IPS-20b (cell line): ENCODE measurements around the gene LDB1.

Source experiments
- H3K27ac ChIP-seq: one replicate; pipeline ENCODE4 v1.5.1; 2013; ENCODE audit warnings: low read length
- H3K27me3 ChIP-seq: 2 replicates; pipeline ENCODE4 v1.6.1; 2013; ENCODE audit warnings: mild to moderate bottlenecking, low read length, inconsistent platforms; ENCODE audit not compliant: insufficient read depth
- H3K36me3 ChIP-seq: 2 replicates; pipeline ENCODE4 v1.6.1; 2013; ENCODE audit warnings: low read depth, mild to moderate bottlenecking, inconsistent platforms, low read length, moderate library complexity; ENCODE audit not compliant: insufficient read depth
- H3K4me1 ChIP-seq: 2 replicates; pipeline ENCODE4 v1.6.1; 2013; ENCODE audit warnings: mild to moderate bottlenecking, control low read depth, inconsistent platforms, low read length, moderate library complexity; ENCODE audit not compliant: insufficient read depth
- H3K4me3 ChIP-seq: 2 replicates; pipeline ENCODE4 v1.5.1; 2013; ENCODE audit warnings: mild to moderate bottlenecking, low read length, inconsistent platforms
- H3K9ac ChIP-seq: 2 replicates; pipeline ENCODE4 v1.6.1; 2013; ENCODE audit warnings: low read depth, mild to moderate bottlenecking, inconsistent platforms, low read length, moderate library complexity
- H3K9me3 ChIP-seq: 2 replicates; pipeline ENCODE4 v1.6.1; 2013; ENCODE audit warnings: mild to moderate bottlenecking, low read depth, low read length, inconsistent platforms; ENCODE audit not compliant: insufficient read depth

The LDB1 gene

DNA sequence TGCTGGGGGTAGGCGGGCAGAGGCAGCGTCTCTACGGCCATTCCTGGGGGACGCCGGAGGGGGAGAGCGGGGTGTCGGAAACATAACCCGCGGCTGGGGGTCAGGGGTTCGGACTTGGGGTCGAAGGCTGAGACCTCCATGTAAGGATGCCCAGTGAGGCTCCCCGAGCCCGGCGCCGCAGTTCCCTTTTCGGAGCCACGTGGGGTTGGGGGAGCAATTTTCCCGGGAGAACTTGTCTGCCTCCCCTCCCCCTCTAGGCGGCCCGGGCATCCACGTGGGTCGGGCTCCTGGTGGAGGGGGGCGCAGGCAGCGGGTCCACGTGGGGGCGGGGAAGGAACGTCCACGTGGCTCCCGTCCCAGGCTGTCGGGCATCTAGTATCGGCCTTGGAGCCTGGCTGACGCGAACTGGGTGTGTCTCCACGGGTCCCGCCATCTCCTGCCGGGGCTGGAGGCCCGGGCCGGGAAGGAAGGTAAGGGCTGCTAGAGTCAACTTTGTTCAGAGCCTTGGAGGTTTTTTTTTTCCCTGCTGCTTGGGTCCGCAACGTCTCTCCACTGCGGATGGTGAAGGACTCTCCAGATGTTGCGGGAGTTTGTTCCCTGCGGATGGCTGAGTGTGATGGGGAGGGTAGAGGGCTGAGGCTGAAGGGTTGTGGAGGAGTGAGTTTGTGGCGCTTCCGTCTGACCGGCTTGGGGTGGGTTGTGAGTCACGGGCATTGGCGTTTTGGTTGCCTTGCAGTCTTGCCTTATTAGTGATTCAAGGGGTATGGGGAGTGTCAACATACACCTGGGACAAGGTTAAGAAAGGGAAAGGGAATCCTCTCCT lies 13.4 kb upstream of the LDB1 start:
- H3K4me3 ChIP-seq, result peak overlapping the region; percentile 98
- peaks cover 4% of the 10 kb centered on the region for H3K4me1 ChIP-seq
- no peaks in the 10 kb centered on the region for H3K27me3 ChIP-seq
- H3K36me3 ChIP-seq, result peaks cover 22% of the 10 kb centered on the region
- H3K9me3 ChIP-seq, result no peaks in the 10 kb centered on the region
- peak overlapping the region; percentile 85 for H3K27ac ChIP-seq
- peak overlapping the region; percentile 95 for H3K9ac ChIP-seq

DNA sequence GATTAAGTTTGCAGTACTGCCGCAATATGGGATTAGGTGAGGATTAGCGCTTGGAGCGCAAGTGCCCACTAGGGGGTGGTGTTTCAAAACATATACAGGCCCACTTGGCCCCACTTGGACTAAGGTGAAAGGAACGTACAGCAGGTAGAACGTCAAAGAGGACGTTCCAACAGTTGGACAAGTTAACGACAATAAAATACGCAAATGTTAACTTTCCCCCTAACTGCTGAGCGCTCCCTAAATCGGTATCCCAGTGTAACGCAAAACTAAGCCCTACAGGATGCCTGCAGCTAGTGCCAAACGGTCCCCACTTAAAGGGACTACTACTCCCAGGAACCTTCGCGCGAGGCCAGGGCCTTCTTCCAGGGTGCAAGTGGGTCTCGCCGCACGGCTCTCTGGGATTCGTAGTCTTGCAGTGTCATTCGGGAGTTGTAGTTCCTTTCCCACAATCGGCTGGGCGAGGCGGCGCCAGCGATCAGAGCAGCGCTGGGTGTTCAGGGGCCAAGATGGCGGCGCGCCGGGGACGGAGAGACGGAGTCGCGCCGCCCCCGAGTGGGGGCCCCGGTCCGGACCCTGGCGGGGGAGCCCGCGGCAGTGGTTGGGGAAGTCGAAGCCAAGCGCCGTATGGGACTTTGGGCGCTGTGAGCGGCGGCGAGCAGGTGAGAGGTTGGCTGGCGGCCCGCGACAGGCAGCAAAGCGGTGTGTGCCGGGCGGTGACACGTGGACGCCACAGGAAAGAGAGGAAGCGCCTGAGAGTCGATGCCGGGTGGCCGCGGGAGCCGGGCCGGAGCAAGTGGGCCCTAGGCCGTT lies 12.6 kb upstream of the LDB1 start, which contains the start of gene PPRC1:
Gene PPRC1, plus strand, starts transcription at position 478 of the 810 bp plus-strand sequence. Its CDS starts 29 bp downstream, at position 507.
- Histone ChIP-seq H3K4me3 (peak within 1 kb of the TSS; percentile 98), H3K9ac (peak within 1 kb of the TSS; percentile 95), H3K36me3 (peaks cover 14% of the 10 kb centered on the region), H3K4me1 (peaks cover 4% of the 10 kb centered on the region), H3K9me3 (no peaks in the 10 kb centered on the region), H3K27me3 (no peaks in the 10 kb centered on the region), H3K27ac (peak within 1 kb of the TSS; percentile 85)

DNA sequence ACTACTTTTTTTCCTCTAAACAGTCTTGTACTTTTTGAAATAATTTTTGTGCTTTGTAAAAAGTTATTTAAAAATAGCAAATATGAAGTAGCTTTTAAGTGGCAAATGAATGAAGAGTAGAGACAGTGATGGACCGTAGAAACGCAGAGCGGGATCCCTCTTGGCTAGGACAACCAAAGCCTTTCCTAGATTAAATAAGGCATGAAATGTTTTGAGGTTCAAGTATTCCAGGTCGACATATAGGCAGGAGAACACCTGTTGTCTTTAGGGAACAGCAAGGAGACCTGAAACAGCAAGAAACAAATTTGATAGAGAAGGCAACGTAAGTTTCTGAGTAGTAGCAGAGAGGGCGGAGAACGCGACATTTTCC lies 12.0 kb upstream of the LDB1 start:
- Histone ChIP-seq H3K4me3 (peak overlapping the region; percentile 98; the same call in 1 of the 2 replicates), H3K9me3 (no peaks in the 10 kb centered on the region), H3K27me3 (no peaks in the 10 kb centered on the region), H3K36me3 (peaks cover 9% of the 10 kb centered on the region; the same call in 1 of the 2 replicates), H3K9ac (no peak overlapping the region), H3K4me1 (peaks cover 4% of the 10 kb centered on the region), H3K27ac (no peak overlapping the region)

DNA sequence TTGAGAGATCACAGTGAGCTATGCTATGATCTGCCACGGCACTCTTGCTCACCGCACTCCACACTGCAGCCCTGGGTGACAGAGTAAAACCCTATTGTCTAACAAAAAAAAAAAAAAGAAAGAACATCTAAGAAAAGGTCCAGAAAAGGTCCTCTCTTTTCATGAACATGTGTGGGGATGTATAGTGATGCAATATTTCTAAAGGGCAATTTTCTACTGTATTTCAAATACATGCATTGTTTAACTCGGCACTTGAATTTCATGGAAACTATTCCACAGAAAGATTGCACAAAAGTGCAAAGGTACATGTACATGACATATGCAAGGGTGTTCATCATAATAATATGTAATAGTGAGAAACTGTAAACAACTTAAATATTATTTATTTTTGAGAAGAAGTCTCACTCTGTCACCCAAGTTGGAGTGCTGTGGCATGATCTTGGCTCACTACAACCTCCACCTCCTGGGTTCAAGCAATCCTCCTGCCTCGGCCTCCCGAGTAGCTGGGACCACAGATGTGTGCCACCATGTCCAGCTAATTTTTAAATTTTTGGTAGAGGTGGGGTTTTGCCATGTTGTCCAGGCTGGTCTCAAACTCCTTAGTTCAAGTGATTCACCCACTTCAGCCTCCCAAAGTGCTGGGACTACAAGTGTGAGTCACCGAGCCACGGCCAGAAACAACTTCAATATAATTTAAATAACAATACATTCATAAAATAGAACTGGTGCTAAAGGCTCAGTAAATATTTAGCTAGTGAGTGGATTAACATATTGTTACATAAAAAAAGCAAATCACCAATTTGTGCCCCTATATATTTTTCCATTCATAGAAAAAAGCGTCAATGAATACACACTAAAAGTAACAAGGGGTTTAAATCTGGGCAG lies 11.4 kb upstream of the LDB1 start:
- Histone ChIP-seq H3K9me3 (no peaks in the 10 kb centered on the region), H3K4me1 (peaks cover 4% of the 10 kb centered on the region), H3K36me3 (peaks cover 9% of the 10 kb centered on the region; the same call in 1 of the 2 replicates), H3K27ac (no peak overlapping the region), H3K27me3 (no peaks in the 10 kb centered on the region), H3K9ac (no peak overlapping the region), H3K4me3 (no peak overlapping the region)

DNA sequence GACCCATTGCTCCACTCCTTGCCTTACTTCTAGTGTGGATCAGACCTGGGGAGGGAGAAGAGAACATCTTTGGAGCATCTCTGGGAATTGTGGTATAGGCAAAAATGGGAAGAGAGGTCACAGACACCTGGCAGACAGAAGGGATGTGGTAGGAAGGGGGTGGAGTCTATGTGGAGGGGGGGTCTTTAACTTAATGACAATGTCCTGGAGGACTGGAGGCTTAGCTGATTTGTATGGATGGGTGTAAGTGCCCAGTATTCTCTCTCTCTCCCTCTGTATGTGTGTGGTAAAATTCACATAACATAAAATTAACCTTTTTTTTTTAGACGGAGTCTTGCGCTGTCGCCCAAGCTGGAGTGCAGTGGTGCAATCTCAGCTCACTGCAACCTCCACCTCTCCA lies 3.1 kb upstream of the LDB1 start:
- no peaks in the 10 kb centered on the region for H3K36me3 ChIP-seq
- no peaks in the 10 kb centered on the region for H3K9me3 ChIP-seq
- no peak overlapping the region for H3K27ac ChIP-seq
- H3K9ac ChIP-seq, result peak overlapping the region; percentile 85; the same call in 1 of the 2 replicates
- H3K4me3 ChIP-seq, result no peak overlapping the region
- peaks cover 22% of the 10 kb centered on the region for H3K4me1 ChIP-seq
- no peaks in the 10 kb centered on the region for H3K27me3 ChIP-seq

DNA sequence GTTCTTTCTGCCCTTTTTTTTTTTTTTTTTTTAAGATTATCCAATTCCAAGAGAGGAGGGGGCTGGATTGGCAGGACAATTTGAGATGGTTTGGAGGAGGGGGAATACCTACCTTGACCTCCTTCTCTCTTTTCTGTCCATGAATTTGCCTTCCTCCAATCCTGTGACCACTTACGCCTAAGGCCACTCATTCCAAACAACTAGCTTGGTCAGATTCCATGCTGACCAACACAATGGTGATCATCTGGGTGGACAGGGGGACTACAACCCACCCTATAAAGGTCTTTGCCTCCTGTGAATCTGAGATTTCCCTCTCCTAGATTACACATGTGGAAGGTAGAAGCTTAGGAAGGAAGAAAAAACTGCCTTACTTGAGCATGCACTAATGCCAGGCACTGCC lies 2.3 kb upstream of the LDB1 start:
- no peaks in the 10 kb centered on the region for H3K27me3 ChIP-seq
- H3K9me3 ChIP-seq, result no peaks in the 10 kb centered on the region
- H3K9ac ChIP-seq, result peak overlapping the region; percentile 85; the same call in 1 of the 2 replicates
- H3K27ac ChIP-seq, result peak overlapping the region; percentile 93
- H3K4me3 ChIP-seq, result peak overlapping the region; percentile 82
- no peaks in the 10 kb centered on the region for H3K36me3 ChIP-seq
- H3K4me1 ChIP-seq, result peaks cover 30% of the 10 kb centered on the region

- H3K4me1 ChIP-seq, result peaks cover 36% of the 10 kb centered on the region
- no peaks in the 10 kb centered on the region for H3K36me3 ChIP-seq
- peak overlapping the region; percentile 82 for H3K4me3 ChIP-seq
- peak overlapping the region; percentile 85; the same call in 1 of the 2 replicates for H3K9ac ChIP-seq
- H3K27me3 ChIP-seq, result no peaks in the 10 kb centered on the region
- peak overlapping the region; percentile 93 for H3K27ac ChIP-seq
- H3K9me3 ChIP-seq, result no peaks in the 10 kb centered on the region
Measured at GRCh38 chr10:102121739-102122372, 1.7 kb upstream of the LDB1 start.

DNA sequence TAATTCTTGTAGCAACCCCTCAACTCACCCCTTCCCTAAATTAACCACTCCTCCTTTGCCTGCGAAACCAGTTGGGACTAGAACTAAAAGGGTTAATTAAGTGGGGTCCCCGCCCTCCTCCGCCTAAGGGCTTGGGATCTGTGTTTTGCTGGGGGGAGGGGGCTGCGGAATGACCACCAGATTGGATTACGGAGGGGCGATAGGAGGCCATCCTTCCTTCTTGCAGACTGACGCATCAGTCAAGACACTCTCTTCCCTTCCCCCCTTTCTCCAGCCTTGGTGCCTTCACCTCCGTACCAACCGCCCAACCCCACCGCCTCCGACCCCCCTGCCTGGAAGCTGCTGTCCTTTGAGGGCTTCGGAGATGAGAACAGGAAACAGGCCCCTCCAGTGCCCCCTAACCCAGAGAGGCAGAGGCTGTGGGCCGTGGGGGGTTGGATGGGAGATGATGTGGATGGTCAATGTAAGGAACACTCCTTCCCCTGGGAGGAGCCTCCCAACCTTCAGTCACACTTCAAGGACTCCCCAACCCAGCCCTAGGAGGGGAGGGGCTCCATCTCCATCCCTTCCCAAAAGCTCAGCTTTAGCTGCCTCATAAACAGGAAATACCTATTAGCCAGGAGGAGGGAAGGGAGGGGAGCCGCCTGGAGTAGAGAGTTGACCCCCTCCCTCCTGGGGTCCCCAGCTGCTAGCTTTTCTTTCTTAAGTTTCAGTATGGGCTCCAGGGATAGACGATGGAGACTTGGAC lies 997 bp upstream of the LDB1 start:
- H3K27ac ChIP-seq, result peak overlapping the region; percentile 93

GRCh38 chr10:102119417-102120141 lies 589 bp downstream of the LDB1 start:
- Histone ChIP-seq H3K27ac (no peak overlapping the region), H3K36me3 (no peaks in the 10 kb centered on the region), H3K9ac (peak overlapping the region; percentile 59; the same call in 1 of the 2 replicates), H3K27me3 (no peaks in the 10 kb centered on the region), H3K4me1 (peaks cover 50% of the 10 kb centered on the region), H3K4me3 (peak overlapping the region; percentile 82), H3K9me3 (no peaks in the 10 kb centered on the region)

More for the DNA sequence above, 997 bp upstream of the LDB1 start:
- H3K4me3 ChIP-seq, result peak overlapping the region; percentile 82
- no peaks in the 10 kb centered on the region for H3K36me3 ChIP-seq
- H3K9me3 ChIP-seq, result no peaks in the 10 kb centered on the region
- H3K27me3 ChIP-seq, result no peaks in the 10 kb centered on the region
- peaks cover 42% of the 10 kb centered on the region for H3K4me1 ChIP-seq
- H3K9ac ChIP-seq, result peak overlapping the region; percentile 85; the same call in 1 of the 2 replicates

DNA sequence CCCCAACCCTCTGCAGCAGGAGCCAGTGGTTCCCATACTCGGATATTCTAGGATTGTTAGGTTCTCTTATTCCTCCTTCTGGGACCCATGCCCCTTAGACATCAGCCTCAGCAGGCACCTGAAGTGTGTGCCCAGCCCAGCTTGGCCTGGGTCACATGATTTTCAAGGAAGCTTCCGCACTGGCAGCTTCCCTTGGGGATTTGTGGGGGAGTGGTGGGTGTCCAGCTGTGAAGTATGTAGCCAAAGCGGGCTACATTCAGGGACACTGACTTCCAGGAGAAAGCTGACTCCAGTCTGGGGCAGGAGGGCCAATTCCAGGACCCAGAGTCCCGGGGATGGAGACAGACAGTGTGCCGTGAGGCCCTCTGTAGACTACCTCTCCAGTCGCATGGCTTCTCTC lies 1.3 kb downstream of the LDB1 start:
- Histone ChIP-seq H3K9ac (peak overlapping the region; percentile 59; the same call in 1 of the 2 replicates), H3K27ac (no peak overlapping the region), H3K4me1 (peaks cover 50% of the 10 kb centered on the region), H3K9me3 (no peaks in the 10 kb centered on the region), H3K27me3 (no peaks in the 10 kb centered on the region), H3K4me3 (peak overlapping the region; percentile 82), H3K36me3 (no peaks in the 10 kb centered on the region)
